NB4 (cell line): ENCODE results near the gene RAD51B.
"Not testable (repeated sequence)": the region's sequence is repeated elsewhere in the genome, so short reads cannot be mapped to it uniquely, and the experiment has no call there.

Experiments
- DNase-seq: peaks from one replicate; pipeline ENCODE4 v3.0.0; 2010; ENCODE audit warnings: low read depth
- H3K4me3 ChIP-seq: one replicate; pipeline ENCODE4 v1.5.1; 2011; ENCODE audit warnings: mild to moderate bottlenecking, low read depth, low read length, moderate library complexity
- MAX ChIP-seq: IDR thresholded peaks from 2 replicates; pipeline ENCODE4 v1.6.1; 2011; ENCODE audit warnings: low read depth, low read length
- MYC ChIP-seq: IDR thresholded peaks from 2 replicates; pipeline ENCODE4 v1.6.1; 2011; ENCODE audit warnings: low read depth, low read length
- POLR2A ChIP-seq: IDR thresholded peaks from 2 replicates; pipeline ENCODE4 v1.6.1; 2011; ENCODE audit warnings: mild to moderate bottlenecking; ENCODE audit not compliant: insufficient read length; ENCODE audit errors: extremely low read depth
- TF ChIP-seq, protein P1 (sequence below): IDR thresholded peaks from one replicate; pipeline ENCODE4 v1.5.1; 2012; ENCODE audit warnings: low read depth, low read length

RAD51B gene

DNA sequence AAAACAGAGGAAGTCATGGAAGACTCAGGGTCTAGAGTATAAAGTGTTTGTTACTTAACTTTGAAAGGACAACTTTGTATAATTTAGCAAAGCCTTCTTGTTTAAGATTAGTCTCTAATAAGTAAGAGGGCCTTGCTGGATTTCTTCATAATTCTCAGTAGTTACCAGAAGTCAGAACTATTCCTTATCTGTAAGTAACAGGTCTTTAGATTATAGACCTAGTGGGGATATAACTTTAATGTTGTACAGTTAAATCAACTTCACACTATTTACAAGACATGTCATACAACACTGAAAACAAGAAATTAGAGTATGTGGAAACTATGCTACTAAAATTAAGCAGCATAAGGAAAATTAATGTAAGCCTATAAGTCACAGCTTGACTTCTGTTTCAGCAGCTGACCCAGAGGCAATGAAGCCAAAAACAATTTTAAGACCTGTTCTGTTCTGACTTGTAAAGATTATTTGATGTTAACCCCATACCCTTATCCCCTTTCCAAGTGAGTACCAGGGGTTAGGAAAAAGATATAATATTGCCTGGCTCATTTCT is 398.3 kb downstream of the RAD51B start:
- H3K4me3 ChIP-seq = no peak overlapping the region
- DNase-seq = no peak
- TF ChIP-seq POLR2A = no peak

- H3K4me3 ChIP-seq = no peak overlapping the region
- TF ChIP-seq, protein P1, sequence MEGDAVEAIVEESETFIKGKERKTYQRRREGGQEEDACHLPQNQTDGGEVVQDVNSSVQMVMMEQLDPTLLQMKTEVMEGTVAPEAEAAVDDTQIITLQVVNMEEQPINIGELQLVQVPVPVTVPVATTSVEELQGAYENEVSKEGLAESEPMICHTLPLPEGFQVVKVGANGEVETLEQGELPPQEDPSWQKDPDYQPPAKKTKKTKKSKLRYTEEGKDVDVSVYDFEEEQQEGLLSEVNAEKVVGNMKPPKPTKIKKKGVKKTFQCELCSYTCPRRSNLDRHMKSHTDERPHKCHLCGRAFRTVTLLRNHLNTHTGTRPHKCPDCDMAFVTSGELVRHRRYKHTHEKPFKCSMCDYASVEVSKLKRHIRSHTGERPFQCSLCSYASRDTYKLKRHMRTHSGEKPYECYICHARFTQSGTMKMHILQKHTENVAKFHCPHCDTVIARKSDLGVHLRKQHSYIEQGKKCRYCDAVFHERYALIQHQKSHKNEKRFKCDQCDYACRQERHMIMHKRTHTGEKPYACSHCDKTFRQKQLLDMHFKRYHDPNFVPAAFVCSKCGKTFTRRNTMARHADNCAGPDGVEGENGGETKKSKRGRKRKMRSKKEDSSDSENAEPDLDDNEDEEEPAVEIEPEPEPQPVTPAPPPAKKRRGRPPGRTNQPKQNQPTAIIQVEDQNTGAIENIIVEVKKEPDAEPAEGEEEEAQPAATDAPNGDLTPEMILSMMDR = no peak
- no peak for TF ChIP-seq MAX
- TF ChIP-seq MYC = no peak
- TF ChIP-seq POLR2A = no peak
- DNase-seq = no peak
Observed at GRCh38 chr14:68219407-68219806, 399.8 kb downstream of the RAD51B start.

GRCh38 chr14:68221046-68221445 is 401.5 kb downstream of the RAD51B start:
- not testable (repeated sequence) for H3K4me3 ChIP-seq, DNase-seq

GRCh38 chr14:68222154-68222553 is 402.6 kb downstream of the RAD51B start:
- H3K4me3 ChIP-seq = no peak overlapping the region
- TF ChIP-seq MAX (no peak), MYC (no peak), POLR2A (no peak)
- TF ChIP-seq, protein P1 = no peak
- DNase-seq = no peak

- TF ChIP-seq MAX (no peak), MYC (no peak), POLR2A (no peak)
- TF ChIP-seq, protein P1 = no peak
- no peak for DNase-seq
- H3K4me3 ChIP-seq = no peak overlapping the region
Observed at GRCh38 chr14:68222726-68223125, 403.1 kb downstream of the RAD51B start.

- no peak for DNase-seq
- no peak overlapping the region for H3K4me3 ChIP-seq
- TF ChIP-seq MAX (no peak), POLR2A (no peak), MYC (no peak)
- TF ChIP-seq, protein P1 = no peak
Observed at GRCh38 chr14:68223631-68224030, 404.1 kb downstream of the RAD51B start.

DNA sequence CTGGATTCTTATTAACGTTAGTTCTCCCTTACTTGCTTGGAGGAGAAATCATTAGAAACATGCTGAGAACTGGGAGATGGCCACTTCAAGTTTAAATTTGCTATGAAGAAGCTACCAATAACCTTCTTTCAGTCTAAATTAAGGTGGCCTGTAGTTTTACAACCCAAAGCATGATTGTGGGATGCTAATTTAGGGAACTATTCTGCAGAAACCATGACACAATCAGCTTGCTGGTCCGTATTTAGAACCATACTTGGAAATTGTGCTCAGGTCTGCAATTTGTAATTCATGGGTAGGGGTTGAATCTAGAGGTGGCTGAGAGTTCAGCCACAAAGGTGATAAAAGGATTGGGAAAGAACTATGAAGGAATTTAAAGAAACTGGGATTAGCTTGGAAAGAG is 405.7 kb downstream of the RAD51B start:
- H3K4me3 ChIP-seq = no peak overlapping the region
- TF ChIP-seq, protein P1 = no peak
- TF ChIP-seq MYC (no peak), MAX (no peak), POLR2A (no peak)
- DNase-seq = no peak
